ENCODE results near the gene ZBTB40.

DNA sequence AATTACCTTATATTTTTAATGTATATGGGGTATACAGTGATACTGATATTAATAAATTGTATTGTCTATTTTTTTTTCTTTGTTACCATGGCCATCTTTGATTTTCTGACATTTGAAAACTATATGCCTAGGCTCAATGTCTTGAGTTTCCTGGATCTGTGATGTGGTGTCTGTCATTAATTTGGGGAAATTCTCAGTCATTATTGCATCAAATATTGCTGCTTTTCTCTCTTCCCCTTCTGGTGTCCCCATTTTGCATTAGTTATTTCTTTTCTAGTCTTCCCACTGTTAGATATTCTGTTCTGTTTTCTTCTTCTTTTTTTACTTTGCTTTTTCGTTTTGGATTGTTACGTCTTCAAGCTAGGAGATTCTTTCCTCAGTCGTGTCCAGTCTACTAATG lies 33.8 kb downstream of the ZBTB40 start:
- TF ChIP-seq, protein P1, sequence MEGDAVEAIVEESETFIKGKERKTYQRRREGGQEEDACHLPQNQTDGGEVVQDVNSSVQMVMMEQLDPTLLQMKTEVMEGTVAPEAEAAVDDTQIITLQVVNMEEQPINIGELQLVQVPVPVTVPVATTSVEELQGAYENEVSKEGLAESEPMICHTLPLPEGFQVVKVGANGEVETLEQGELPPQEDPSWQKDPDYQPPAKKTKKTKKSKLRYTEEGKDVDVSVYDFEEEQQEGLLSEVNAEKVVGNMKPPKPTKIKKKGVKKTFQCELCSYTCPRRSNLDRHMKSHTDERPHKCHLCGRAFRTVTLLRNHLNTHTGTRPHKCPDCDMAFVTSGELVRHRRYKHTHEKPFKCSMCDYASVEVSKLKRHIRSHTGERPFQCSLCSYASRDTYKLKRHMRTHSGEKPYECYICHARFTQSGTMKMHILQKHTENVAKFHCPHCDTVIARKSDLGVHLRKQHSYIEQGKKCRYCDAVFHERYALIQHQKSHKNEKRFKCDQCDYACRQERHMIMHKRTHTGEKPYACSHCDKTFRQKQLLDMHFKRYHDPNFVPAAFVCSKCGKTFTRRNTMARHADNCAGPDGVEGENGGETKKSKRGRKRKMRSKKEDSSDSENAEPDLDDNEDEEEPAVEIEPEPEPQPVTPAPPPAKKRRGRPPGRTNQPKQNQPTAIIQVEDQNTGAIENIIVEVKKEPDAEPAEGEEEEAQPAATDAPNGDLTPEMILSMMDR (IDR thresholded peaks at IDR 0.05) = no peak
- TF ChIP-seq POLR2A (IDR thresholded peaks at IDR 0.05) = no peak
